HepG2 (cell line): Measurements from ENCODE around the gene CLDN9. TPM values are rescaled to one million over a fixed set of nuclear protein-coding genes. Genes with fewer than 3 reads are reported as not detected.
A peak's percentile ranks its signal among the peaks of the same experiment; 100 is the strongest.

Experiments
- ELF1 ChIP-seq: sonication (generic); formaldehyde crosslinking; IDR thresholded peaks from 2 replicates; pipeline ENCODE4 v1.4.0; 2020; ENCODE audit warnings: missing genetic modification reagents
- FOXC1 ChIP-seq: sonication (generic); formaldehyde crosslinking; IDR thresholded peaks from 2 replicates; pipeline ENCODE4 v1.8.0; 2022; ENCODE audit warnings: mild to moderate bottlenecking, missing genetic modification reagents, borderline replicate concordance
- FOXO1 ChIP-seq: sonication (generic); formaldehyde crosslinking; IDR thresholded peaks from 2 replicates; pipeline ENCODE4 v1.4.0; 2020; ENCODE audit warnings: missing genetic modification reagents
- LRRFIP1 ChIP-seq: sonication (generic); formaldehyde crosslinking; conservative IDR thresholded peaks from 2 replicates; pipeline ENCODE4 v1.4.0; 2020; ENCODE audit warnings: missing genetic modification reagents
- MXD4 ChIP-seq: IDR thresholded peaks from 2 replicates; pipeline ENCODE4 v1.6.1; 2016; ENCODE audit warnings: mild to moderate bottlenecking, missing biosample characterization, missing genetic modification reagents
- NR2C2 ChIP-seq: sonication (generic); formaldehyde crosslinking; IDR thresholded peaks from 2 replicates; pipeline ENCODE4 v1.4.0; 2020; ENCODE audit warnings: missing genetic modification reagents, mild to moderate bottlenecking, moderate library complexity, borderline replicate concordance
- PHF8 ChIP-seq: sonication (generic); formaldehyde crosslinking; IDR thresholded peaks from 2 replicates; pipeline ENCODE4 v1.5.0; 2020; ENCODE audit warnings: missing genetic modification reagents
- RBFOX2 ChIP-seq: fragments of 200-400 bp; formaldehyde crosslinking; IDR thresholded peaks from 2 replicates; pipeline ENCODE4 v1.6.1; 2017; ENCODE audit warnings: low read depth, mild to moderate bottlenecking, low read length
- SPEN ChIP-seq: sonication (generic); formaldehyde crosslinking; IDR thresholded peaks from 2 replicates; pipeline ENCODE4 v1.5.1; 2020; ENCODE audit warnings: low read depth, mild to moderate bottlenecking, missing genetic modification reagents
- YEATS4 ChIP-seq: sonication (generic); formaldehyde crosslinking; IDR thresholded peaks from 2 replicates; pipeline ENCODE4 v1.4.0; 2020; ENCODE audit warnings: missing genetic modification reagents, borderline replicate concordance
- ZBTB8A ChIP-seq: sonication (generic); formaldehyde crosslinking; IDR thresholded peaks from 2 replicates; pipeline ENCODE4 v1.4.0; 2020; ENCODE audit warnings: mild to moderate bottlenecking, low read depth, missing genetic modification reagents, borderline replicate concordance
- ZFP1 ChIP-seq: IDR thresholded peaks from 2 replicates; pipeline ENCODE4 v1.6.1; 2016
- ZFP36 ChIP-seq: fragments of 150-350 bp; IDR thresholded peaks from 2 replicates; pipeline ENCODE4 v1.6.1; 2018; ENCODE audit warnings: borderline replicate concordance, low read length, low read depth; ENCODE audit not compliant: partially characterized antibody
- ZMYM3 ChIP-seq: sonication (generic); formaldehyde crosslinking; IDR thresholded peaks from 2 replicates; pipeline ENCODE4 v1.5.1; 2020; ENCODE audit warnings: mild to moderate bottlenecking, missing genetic modification reagents
- ZNF3 ChIP-seq: IDR thresholded peaks from 2 replicates; pipeline ENCODE4 v1.7.0; 2017; ENCODE audit warnings: inconsistent platforms
- ZNF605 ChIP-seq: sonication (generic); formaldehyde crosslinking; IDR thresholded peaks from 2 replicates; pipeline ENCODE4 v1.8.0; 2022; ENCODE audit warnings: mild to moderate bottlenecking, missing genetic modification reagents
- ZNF629 ChIP-seq: sonication (generic); formaldehyde crosslinking; conservative IDR thresholded peaks from 2 replicates; pipeline ENCODE4 v1.5.0; 2020; ENCODE audit warnings: missing genetic modification reagents
- ZNF660 ChIP-seq: sonication (generic); formaldehyde crosslinking; IDR thresholded peaks from 2 replicates; pipeline ENCODE4 v1.5.1; 2020; ENCODE audit warnings: mild to moderate bottlenecking, low read depth, missing genetic modification reagents, borderline replicate concordance
- ZSCAN20 ChIP-seq: sonication (generic); formaldehyde crosslinking; IDR thresholded peaks from 2 replicates; pipeline ENCODE4 v1.4.0; 2020; ENCODE audit warnings: missing genetic modification reagents, mild to moderate bottlenecking, borderline replicate concordance
- polyA plus RNA-seq, 8 experiments: library from polyadenylated mRNA; depleted of rRNA in 3 of 8; stranded (reverse) in 7 of 8; unstranded in 1 of 8; fragments of >200 nt; fragmentation: Illumina TruSeq in 4 of 8; extraction: Trizol in 4 of 8; gene quantifications; 2 replicates each; pipeline versions ENCODE4 v1.2.1 to v1.2.3, GENCODE V29; 2011 to 2016; ENCODE audit warnings: low read depth in 4 of 8, missing spikeins in 1 of 8, mixed read lengths in 1 of 8; ENCODE audit not compliant: insufficient read depth in 1 of 8
- total RNA-seq, 5 experiments: library from RNA; depleted of rRNA; stranded (reverse); fragments of >200 nt; fragmentation: Illumina TruSeq; extraction: Trizol; gene quantifications; 2 replicates each; pipeline ENCODE4 v1.2.3, GENCODE V29; 2016; ENCODE audit warnings: low read depth in 1 of 5
- TF ChIP-seq, protein P1 (sequence below): IDR thresholded peaks from 2 replicates; pipeline ENCODE4 v1.6.1; 2016; ENCODE audit warnings: low read depth
- TF ChIP-seq, protein P2 (sequence below): fragments of 450-650 bp; IDR thresholded peaks from 2 replicates; pipeline ENCODE4 v1.6.1; 2016
- TF ChIP-seq, protein P3 (sequence below): sonication (generic); formaldehyde crosslinking; IDR thresholded peaks from 2 replicates; pipeline ENCODE4 v1.4.0; 2020; ENCODE audit warnings: mild to moderate bottlenecking, missing genetic modification reagents

The CLDN9 gene
- total and polyA plus RNA-seq, 2 of the 13 experiments (the other 11 are each of a cell fraction or from before 2014, with no cell fraction given) = 0.15 to 0.26 TPM

DNA sequence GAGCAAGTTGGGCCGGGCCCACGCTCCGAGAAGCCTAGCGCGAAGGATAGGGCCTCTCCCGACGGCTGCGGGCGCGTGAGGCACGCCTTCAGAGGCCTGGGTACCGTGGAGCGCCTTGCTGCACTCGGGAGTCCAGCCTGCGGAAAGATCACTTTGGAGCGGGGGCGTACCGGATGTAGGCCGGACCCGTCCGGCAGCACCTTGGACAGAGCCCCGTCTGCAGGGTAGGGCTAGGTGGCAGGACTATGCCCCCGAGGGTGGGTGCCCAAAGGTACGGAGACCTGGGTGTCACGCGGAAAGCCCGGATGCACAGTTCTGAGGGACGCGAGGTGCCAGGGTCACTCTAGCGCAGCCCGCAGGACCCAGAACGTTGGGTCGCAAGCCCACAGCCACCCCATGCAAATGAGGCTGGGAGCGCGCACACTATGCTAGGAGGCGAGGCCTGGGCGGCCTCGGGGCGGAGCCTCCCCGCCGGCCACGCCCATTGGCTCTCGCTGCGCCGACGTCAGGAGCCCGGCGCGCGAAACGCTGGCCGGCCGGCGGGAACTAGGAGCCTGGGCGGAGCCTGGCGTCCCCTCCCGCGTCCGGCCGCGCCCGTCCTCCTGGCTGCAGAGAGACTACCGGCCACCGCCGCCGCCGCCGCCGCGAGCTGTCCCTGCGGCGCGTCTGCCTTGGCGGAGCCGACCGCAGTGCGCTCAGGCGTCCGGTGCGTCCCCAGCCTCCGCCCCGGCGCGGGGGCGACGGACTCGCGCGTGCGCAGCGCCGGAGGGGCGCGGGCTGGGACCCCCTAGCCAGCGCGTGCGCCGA lies 43.8 kb upstream of the CLDN9 start, which contains the start of gene PAQR4 (continued):
- TF ChIP-seq ZFP1 (CRISPR knock-in tag) (peak; percentile 70; the same call in 1 of the 2 replicates), ZNF660 (CRISPR knock-in tag) (peak; percentile 92; the same call in 1 of the 2 replicates), ZBTB8A (CRISPR knock-in tag) (peak; percentile 63; the same call in 1 of the 2 replicates), NR2C2 (CRISPR knock-in tag) (peak; percentile 73), YEATS4 (CRISPR knock-in tag) (peak; percentile 92), ZMYM3 (CRISPR knock-in tag) (peak; percentile 46; the same call in 1 of the 2 replicates), ZNF629 (CRISPR knock-in tag) (peak; percentile 35), PHF8 (CRISPR knock-in tag) (peak; percentile 88), MXD4 (CRISPR knock-in tag) (peak; percentile 96), RBFOX2 (peak; percentile 65), ZNF3 (CRISPR knock-in tag) (peak; percentile 68; the same call in 1 of the 2 replicates), FOXO1 (CRISPR knock-in tag) (peak; percentile 46; the same call in 1 of the 2 replicates), FOXC1 (peak; percentile 89; the same call in 1 of the 2 replicates), ZFP36 (no peak), ELF1 (CRISPR knock-in tag) (peak; percentile 71), SPEN (CRISPR knock-in tag) (peak; percentile 85), ZSCAN20 (CRISPR knock-in tag) (peak; percentile 94), ZNF605 (CRISPR knock-in tag) (peak; percentile 98), LRRFIP1 (CRISPR knock-in tag) (peak; percentile 91; the same call in 1 of the 2 replicates)
- TF ChIP-seq, protein P1, sequence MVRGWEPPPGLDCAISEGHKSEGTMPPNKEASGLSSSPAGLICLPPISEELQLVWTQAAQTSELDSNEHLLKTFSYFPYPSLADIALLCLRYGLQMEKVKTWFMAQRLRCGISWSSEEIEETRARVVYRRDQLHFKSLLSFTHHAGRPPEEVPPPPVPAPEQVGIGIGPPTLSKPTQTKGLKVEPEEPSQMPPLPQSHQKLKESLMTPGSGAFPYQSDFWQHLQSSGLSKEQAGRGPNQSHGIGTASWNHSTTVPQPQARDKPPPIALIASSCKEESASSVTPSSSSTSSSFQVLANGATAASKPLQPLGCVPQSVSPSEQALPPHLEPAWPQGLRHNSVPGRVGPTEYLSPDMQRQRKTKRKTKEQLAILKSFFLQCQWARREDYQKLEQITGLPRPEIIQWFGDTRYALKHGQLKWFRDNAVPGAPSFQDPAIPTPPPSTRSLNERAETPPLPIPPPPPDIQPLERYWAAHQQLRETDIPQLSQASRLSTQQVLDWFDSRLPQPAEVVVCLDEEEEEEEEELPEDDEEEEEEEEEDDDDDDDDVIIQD = peak; percentile 20; the same call in 1 of the 2 replicates
- TF ChIP-seq, protein P2, sequence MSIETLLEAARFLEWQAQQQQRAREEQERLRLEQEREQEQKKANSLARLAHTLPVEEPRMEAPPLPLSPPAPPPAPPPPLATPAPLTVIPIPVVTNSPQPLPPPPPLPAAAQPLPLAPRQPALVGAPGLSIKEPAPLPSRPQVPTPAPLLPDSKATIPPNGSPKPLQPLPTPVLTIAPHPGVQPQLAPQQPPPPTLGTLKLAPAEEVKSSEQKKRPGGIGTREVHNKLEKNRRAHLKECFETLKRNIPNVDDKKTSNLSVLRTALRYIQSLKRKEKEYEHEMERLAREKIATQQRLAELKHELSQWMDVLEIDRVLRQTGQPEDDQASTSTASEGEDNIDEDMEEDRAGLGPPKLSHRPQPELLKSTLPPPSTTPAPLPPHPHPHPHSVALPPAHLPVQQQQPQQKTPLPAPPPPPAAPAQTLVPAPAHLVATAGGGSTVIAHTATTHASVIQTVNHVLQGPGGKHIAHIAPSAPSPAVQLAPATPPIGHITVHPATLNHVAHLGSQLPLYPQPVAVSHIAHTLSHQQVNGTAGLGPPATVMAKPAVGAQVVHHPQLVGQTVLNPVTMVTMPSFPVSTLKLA = peak; percentile 37; the same call in 1 of the 2 replicates
- TF ChIP-seq, protein P3, sequence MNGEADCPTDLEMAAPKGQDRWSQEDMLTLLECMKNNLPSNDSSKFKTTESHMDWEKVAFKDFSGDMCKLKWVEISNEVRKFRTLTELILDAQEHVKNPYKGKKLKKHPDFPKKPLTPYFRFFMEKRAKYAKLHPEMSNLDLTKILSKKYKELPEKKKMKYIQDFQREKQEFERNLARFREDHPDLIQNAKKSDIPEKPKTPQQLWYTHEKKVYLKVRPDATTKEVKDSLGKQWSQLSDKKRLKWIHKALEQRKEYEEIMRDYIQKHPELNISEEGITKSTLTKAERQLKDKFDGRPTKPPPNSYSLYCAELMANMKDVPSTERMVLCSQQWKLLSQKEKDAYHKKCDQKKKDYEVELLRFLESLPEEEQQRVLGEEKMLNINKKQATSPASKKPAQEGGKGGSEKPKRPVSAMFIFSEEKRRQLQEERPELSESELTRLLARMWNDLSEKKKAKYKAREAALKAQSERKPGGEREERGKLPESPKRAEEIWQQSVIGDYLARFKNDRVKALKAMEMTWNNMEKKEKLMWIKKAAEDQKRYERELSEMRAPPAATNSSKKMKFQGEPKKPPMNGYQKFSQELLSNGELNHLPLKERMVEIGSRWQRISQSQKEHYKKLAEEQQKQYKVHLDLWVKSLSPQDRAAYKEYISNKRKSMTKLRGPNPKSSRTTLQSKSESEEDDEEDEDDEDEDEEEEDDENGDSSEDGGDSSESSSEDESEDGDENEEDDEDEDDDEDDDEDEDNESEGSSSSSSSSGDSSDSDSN (CRISPR knock-in tag) = peak; percentile 92
